ENCODE results near the gene TNFSF9. TPM values are rescaled to one million over a fixed set of nuclear protein-coding genes. Genes with fewer than 3 reads are reported as not detected.
"Not testable (repeated sequence)": the region's sequence is repeated elsewhere in the genome, so short reads cannot be mapped to it uniquely, and the experiment has no call there.

TNFSF9 gene
- total and polyA plus RNA-seq, 12 donors: 0.13 to 0.88 (median 0.21) TPM; not detected in 3

DNA sequence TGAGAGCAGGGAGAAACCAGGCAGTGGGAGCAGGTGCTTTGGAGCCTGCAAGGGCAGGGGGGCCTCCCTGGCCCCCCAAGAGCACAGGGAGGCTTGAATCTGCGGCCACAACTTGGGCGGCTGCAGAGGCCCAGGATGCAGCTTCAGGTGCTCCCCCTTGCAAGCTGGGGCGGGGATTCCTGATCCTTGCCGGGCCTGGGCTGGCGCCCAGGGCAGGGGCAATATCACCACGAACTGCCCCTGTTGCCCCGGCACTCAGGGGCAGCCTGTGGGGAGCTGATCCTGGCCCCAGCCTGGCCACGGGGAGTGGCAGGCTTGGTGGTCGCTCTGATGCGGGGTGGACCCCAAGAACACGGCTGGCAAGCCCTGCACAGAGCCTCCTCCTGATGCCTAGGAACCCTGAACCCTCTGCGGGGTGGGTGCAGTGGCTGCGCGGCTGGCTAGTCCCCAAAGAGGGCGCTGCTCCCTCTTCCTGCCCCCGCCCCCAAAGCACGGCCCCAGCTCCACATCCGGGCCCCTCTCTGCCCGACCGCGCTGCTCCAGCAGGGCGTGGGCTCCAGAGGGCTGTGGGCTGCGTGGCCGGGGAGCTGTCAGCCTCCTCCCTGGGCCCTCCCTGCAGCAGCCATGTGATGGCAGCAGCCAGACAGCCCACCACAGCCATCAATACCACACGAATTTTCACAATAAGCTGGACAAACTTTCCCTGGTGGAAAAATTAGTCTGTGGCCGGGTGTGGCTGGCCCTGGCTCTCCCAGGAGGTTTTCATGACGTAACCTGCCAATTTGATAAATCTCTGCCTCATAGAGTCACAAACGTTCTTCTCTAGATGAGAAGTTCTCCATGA is 21.0 kb downstream of the TNFSF9 start:
- Histone ChIP-seq H3K27ac (no peak overlapping the region), H3K4me1 (peaks cover 0 to 17% (median 0%) of the 10 kb centered on the region in 9 donors), H3K4me3 (no peak overlapping the region), H3K36me3 (no peaks in the 10 kb centered on the region), H3K27me3 (peaks cover 0 to 38% (median 17%) of the 10 kb centered on the region in 7 donors), H3K9me3 (peaks cover 0 to 8% (median 0%) of the 10 kb centered on the region in 11 donors)
- TF ChIP-seq, protein P1, sequence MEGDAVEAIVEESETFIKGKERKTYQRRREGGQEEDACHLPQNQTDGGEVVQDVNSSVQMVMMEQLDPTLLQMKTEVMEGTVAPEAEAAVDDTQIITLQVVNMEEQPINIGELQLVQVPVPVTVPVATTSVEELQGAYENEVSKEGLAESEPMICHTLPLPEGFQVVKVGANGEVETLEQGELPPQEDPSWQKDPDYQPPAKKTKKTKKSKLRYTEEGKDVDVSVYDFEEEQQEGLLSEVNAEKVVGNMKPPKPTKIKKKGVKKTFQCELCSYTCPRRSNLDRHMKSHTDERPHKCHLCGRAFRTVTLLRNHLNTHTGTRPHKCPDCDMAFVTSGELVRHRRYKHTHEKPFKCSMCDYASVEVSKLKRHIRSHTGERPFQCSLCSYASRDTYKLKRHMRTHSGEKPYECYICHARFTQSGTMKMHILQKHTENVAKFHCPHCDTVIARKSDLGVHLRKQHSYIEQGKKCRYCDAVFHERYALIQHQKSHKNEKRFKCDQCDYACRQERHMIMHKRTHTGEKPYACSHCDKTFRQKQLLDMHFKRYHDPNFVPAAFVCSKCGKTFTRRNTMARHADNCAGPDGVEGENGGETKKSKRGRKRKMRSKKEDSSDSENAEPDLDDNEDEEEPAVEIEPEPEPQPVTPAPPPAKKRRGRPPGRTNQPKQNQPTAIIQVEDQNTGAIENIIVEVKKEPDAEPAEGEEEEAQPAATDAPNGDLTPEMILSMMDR (IDR thresholded peaks at IDR 0.05): peak in 1 of 9 donors; percentile 22
- ATAC-seq: peak in 3 of 8 donors; percentile 27 to 63 (median 35)
- 41% methylated on average over 25 to 28 of the region's 28 CpGs for WGBS, 2 donors
- DNase-seq: peak in 1 of 2 donors; percentile 26
- intact Hi-C loops (cut with DNase I): no loop called here

DNA sequence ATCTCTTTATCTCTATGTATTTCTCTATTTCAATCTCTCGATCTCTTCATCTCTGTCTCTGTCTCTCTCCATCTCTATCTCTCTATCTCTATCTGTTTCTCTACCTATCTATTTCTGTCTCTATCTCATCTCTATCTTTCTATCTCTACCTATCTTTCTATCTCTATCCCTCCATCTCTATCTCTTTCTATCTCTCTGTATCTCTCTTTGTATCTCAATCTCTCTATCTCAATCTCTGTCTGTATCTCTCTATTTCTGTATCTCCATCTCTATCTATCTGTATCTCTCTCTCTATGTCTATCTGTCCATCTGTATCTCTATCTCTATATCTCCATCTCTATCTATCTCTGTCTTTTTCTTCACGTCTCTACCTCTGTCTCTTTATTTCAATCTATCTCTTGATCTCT is 25.2 kb downstream of the TNFSF9 start:
- WGBS, 2 donors: 82 to 93% methylated on average over 2 of the region's 2 CpGs
- no peak for ATAC-seq
- peaks cover 0 to 19% (median 0%) of the 10 kb centered on the region in 9 donors for H3K4me1 ChIP-seq
- no peaks in the 10 kb centered on the region for H3K36me3 ChIP-seq
- H3K9me3 ChIP-seq: no peaks in the 10 kb centered on the region
- TF ChIP-seq, protein P1 (IDR thresholded peaks at IDR 0.05): no peak
- intact Hi-C loops (cut with DNase I): no loop called here
- H3K27ac ChIP-seq: no peak overlapping the region
- H3K4me3 ChIP-seq: no peak overlapping the region
- DNase-seq: no peak
- H3K27me3 ChIP-seq: peaks cover 0 to 59% (median 30%) of the 10 kb centered on the region in 7 donors

DNA sequence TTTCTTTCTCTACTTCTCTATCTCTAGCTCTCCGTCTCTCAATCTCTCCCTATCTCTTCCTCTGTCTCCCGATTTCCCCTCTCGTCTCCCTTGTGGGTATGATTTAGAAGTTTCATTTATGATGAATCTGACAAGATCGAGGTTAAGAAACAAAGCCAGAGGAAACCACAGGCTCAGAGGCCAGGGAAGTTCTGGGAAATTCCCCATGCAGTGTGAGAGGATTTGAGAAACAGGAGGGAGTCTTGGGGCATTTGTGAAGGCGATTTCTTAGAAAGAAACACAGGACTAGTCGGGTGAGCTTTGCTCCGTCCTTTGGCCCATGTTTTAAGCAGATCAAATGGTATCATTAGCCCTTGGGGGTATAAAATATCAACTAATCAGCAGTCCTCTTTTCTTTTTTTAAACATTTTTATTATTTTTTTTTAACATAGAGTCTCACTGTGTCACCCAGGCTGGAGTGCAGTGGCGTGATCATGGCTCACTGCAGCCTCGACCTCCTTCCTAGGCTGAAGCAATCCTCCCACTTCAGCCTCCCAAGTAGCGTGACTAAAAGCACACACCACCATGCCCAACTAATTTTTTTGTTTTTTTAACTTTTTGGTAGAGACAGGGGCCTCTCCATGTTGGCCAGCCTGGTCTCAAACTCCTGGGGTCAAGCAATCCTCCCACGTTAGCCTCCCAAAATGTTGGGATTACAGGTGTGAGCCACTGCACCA is 25.8 kb downstream of the TNFSF9 start:
- TF ChIP-seq, protein P1 (IDR thresholded peaks at IDR 0.05): no peak
- no peaks in the 10 kb centered on the region for H3K36me3 ChIP-seq
- H3K4me3 ChIP-seq: no peak overlapping the region
- no peaks in the 10 kb centered on the region for H3K9me3 ChIP-seq
- H3K4me1 ChIP-seq: peaks cover 0 to 18% (median 0%) of the 10 kb centered on the region in 9 donors
- H3K27me3 ChIP-seq: peaks cover 0 to 56% (median 26%) of the 10 kb centered on the region in 7 donors
- H3K27ac ChIP-seq: no peak overlapping the region
- DNase-seq: no peak
- ATAC-seq: no peak
- intact Hi-C loops (cut with DNase I): loop anchor here in 1 of 10 donors (1.0 kb wide), 1 partner anchor 32 kb away; no protein-coding TSS in a partner anchor
- WGBS, 2 donors: 59 to 61% methylated on average over 11 of the region's 11 CpGs

DNA sequence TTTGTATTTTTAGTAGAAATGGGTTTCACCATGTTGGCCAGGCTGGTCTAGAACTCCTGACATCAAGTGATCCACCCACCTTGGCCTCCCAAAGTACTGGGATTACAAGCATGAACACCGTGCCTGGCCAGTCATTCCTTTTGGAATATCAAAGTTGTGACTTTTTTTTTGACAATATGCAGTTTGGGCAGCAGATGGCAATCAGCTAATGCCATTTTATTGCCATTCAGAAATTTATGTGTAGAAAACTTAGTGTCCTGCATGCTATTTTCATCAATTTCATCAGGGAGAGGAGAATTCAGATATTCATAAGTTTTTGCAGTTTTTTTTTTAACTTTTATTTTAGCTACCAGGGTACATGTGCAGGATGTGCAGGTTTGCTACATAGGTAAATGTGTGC is 31.6 kb downstream of the TNFSF9 start:
- intact Hi-C loops (cut with DNase I); H3K36me3 ChIP-seq; H3K27ac ChIP-seq; H3K4me3 ChIP-seq; ATAC-seq; DNase-seq; H3K4me1 ChIP-seq: not testable (repeated sequence)
- 45 to 66% methylated on average over 1 of the region's 1 CpG for WGBS, 2 donors
- Histone ChIP-seq H3K27me3 (peaks cover 0 to 32% (median 24%) of the 10 kb centered on the region in 7 donors), H3K9me3 (peaks cover 0 to 18% (median 9%) of the 10 kb centered on the region in 11 donors)

Data from heart right ventricle (tissue), 16 donors.